ENCODE results near the gene ARHGAP42.

Gene ARHGAP42

DNA sequence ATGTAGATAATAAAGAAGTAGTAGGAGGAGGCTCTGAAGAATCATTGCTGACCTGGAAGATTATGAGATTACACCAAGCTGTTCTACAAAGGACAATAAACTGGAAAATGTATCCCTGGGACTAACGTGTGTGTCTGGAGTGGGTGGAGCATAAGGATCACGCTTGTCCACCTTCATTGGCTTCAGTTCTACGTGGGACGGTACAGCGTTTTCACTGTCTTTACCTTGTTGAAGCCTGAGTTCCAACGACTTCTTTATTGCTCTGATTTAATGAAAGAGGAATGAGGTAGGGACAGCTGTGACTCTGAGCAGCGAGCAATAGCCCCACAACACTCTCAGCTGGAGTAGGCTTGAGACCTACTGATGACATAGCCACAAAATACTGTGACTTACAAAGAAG lies 87.0 kb downstream of the ARHGAP42 start:
- no peak for TF ChIP-seq POLR2A (IDR thresholded peaks at IDR 0.05; ENCODE audit: low read depth, low read length)
- TF ChIP-seq TAF1 (IDR thresholded peaks at IDR 0.05; ENCODE audit: borderline replicate concordance, low read depth, low read length): no peak
- no peak for TF ChIP-seq POLR2AphosphoS5 (IDR thresholded peaks at IDR 0.05; ENCODE audit: low read depth, low read length)
- no peak for FAIRE-seq
- no peak for DNase-seq (ENCODE audit: insufficient read length)

DNA sequence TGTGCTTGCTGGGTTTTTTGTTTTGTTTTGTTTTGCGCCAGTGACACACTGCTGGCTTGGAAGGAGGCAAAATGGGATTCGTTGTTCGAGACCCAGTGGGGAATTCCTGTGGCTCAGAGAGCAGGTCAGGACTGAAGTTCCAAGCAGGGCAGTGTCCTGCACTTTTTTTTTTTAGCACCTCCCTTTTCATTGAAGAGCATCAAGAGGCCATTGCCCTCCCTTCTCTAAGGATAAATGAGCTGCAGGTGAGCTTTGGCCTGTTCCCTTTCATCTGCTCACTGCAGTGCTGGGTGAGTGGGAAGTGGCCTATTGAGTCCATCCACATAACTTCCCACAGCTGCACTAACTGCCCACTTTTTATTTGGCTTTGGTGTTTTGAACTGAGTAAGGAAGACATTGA lies 87.8 kb downstream of the ARHGAP42 start:
- FAIRE-seq (no peak), DNase-seq (ENCODE audit: insufficient read length) (no peak)
- TF ChIP-seq TAF1 (IDR thresholded peaks at IDR 0.05; ENCODE audit: borderline replicate concordance, low read depth, low read length) (no peak), POLR2A (IDR thresholded peaks at IDR 0.05; ENCODE audit: low read depth, low read length) (no peak), POLR2AphosphoS5 (IDR thresholded peaks at IDR 0.05; ENCODE audit: low read depth, low read length) (no peak)

DNA sequence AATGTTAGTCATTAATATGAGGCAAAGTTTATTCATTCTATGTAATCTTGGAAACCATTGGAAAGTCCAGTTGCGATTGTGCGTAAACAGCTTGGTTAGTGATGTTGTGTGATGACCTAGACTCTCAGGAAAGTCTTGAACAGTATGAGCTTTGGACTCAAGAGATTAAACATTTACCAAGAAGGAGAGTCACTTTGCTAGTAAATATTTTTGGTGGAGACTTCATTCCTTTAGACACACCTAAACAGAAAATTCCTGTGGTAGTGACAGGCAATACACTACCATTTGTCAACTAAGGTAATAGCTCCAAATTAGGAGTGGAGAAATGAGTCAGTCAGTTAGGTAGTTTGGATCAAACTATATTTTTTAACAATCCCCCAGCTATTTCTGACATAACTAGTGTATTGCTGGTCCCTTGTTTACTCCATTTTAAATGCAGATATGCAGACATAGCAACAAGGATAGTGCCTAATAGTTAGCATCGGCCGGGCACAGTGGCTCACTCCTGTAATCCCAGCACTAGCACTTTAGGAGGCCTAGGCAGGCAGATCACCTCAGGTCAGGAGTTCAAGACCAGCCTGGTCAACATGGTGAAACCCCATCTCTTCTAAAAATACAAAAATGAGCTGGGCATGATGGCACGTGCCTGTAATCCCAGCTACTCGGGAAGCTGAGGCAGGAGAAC lies 89.3 kb downstream of the ARHGAP42 start:
- FAIRE-seq (no peak), DNase-seq (ENCODE audit: insufficient read length) (no peak)
- TF ChIP-seq POLR2A (IDR thresholded peaks at IDR 0.05; ENCODE audit: low read depth, low read length) (no peak), TAF1 (IDR thresholded peaks at IDR 0.05; ENCODE audit: borderline replicate concordance, low read depth, low read length) (no peak), POLR2AphosphoS5 (IDR thresholded peaks at IDR 0.05; ENCODE audit: low read depth, low read length) (no peak)

DNA sequence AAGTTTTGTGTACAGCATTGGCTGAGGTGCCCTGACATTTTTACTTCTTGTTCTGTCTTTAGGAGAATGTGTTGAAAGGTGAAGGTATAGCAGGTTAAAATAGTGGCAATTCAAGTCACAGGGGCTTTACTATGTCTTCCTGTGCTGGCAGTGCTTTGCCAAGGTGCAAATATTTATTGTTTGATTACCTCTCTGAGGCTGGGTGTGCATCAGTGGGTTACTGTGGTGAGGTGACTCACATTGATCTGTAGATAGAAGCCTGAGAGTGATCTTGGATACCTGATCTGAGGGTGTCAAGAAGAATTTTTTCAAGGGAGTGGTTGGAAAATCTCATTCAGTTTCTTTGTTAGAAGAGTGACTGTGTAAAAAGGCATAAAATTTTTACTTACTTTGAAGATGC lies 90.0 kb downstream of the ARHGAP42 start:
- TF ChIP-seq POLR2A (IDR thresholded peaks at IDR 0.05; ENCODE audit: low read depth, low read length) (no peak), POLR2AphosphoS5 (IDR thresholded peaks at IDR 0.05; ENCODE audit: low read depth, low read length) (no peak), TAF1 (IDR thresholded peaks at IDR 0.05; ENCODE audit: borderline replicate concordance, low read depth, low read length) (no peak)
- FAIRE-seq (no peak), DNase-seq (ENCODE audit: insufficient read length) (no peak)

DNA sequence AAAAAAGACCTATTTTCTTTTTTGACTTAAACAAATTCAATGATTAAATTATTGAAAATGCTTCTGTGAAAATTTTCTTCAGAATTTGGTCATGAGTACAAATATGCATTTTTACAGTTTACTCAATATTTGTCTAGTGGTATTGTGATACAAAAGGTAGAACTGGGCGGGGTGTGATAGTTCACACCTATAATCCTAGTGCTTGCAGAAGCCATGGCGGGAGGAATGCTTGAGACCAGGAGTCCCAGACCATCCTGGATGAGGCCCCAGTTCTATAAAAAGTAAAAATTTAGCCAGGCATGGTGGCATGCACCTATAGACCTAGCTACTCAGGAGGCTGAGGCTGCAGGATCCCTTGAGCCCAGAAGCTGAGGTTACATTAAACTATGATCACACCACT lies 90.6 kb downstream of the ARHGAP42 start:
- DNase-seq (ENCODE audit: insufficient read length): no peak
- no peak for TF ChIP-seq POLR2A (IDR thresholded peaks at IDR 0.05; ENCODE audit: low read depth, low read length)
- no peak for TF ChIP-seq TAF1 (IDR thresholded peaks at IDR 0.05; ENCODE audit: borderline replicate concordance, low read depth, low read length)
- TF ChIP-seq POLR2AphosphoS5 (IDR thresholded peaks at IDR 0.05; ENCODE audit: low read depth, low read length): no peak
- FAIRE-seq: no peak

DNA sequence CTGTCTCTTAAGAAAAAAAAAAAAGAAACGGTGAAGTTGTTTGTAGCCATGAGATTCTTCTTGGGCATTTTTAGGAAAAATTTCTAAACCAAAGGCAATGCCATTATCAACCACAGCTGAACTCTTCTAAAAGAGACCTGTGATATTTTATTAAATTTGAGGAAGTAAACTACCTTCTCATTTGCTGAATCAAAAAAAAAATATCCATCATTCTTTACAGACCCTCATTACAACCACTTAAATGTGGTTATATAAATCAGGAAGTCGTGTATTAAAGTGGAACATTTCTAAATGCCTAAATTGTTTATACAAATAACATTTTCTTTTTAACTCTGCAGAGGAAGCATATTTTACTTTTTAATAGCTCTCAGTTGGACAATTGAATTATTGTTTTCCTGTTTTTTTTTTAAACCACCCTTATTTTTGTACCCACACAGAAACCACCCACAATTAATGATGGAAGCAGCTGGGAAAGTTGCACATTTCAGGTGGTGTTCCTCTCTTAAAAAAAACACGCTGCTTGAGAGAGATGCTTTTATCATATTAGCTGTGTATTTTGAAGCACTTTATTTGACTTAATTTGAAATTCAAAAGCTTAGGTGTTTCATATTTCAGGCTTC lies 91.2 kb downstream of the ARHGAP42 start:
- DNase-seq (ENCODE audit: insufficient read length) (no peak), FAIRE-seq (no peak)
- TF ChIP-seq POLR2A (IDR thresholded peaks at IDR 0.05; ENCODE audit: low read depth, low read length) (no peak), POLR2AphosphoS5 (IDR thresholded peaks at IDR 0.05; ENCODE audit: low read depth, low read length) (no peak), TAF1 (IDR thresholded peaks at IDR 0.05; ENCODE audit: borderline replicate concordance, low read depth, low read length) (no peak)

DNA sequence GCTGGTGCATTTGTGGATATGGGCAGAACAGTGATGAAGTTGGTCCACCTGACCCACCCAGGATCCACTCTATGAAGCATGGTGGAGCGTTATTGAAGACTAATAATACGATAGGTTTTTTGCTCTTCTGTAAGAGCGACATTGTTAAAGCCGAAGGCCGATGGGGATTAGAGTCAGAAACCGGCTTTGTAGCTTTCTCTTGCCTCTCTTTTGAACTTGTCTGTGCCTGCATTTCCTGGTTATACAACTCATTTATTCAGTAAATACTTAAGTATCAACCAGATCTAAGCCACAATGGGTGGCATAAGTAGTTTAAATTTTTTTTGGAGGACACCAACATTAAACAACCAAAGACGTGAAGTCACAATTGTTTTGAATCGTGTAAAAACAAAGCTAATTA lies 93.4 kb downstream of the ARHGAP42 start:
- FAIRE-seq (no peak), DNase-seq (ENCODE audit: insufficient read length) (no peak)
- no peak for TF ChIP-seq POLR2AphosphoS5 (IDR thresholded peaks at IDR 0.05; ENCODE audit: low read depth, low read length)
- TF ChIP-seq POLR2A (IDR thresholded peaks at IDR 0.05; ENCODE audit: low read depth, low read length): no peak
- TF ChIP-seq TAF1 (IDR thresholded peaks at IDR 0.05; ENCODE audit: borderline replicate concordance, low read depth, low read length): no peak

DNA sequence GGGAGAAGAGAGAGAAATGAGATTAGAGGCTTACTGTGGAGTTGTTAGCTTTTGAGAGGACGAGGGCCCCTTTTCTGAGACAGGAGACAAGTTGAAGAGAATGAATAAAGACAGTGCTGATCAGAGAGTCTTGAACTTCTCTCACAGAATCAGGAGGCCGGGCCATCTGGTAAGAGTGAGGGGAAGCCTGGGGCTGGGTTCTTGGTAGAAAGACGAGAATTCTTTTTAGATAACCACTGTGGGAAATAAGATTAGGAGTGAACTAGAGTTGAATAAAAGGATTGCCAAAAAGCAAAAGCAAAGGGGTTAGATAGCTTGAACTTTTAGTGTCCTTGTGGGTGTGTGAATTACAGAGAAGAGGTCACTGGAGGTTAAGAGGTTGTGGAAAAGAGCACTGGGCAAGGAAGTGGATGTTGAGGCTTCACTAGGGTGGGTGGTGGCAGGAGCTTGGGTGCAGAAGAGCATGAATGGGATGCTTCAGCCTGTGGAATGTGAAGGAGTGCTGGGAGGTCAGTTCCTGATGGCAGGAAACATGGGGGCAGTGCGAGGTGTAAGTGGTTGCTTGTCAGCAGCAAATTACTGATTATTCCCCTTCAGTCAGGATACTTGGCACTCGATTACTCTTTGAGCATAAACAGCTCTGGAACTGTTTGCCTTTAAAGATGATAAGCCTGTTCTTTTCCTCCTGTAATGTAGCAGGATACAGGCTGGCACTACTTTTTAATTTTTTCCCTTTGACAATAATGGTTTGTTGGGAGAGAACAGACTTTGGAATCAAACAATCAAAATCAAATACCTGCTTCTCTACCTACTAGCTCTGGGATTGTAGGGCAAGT lies 98.3 kb downstream of the ARHGAP42 start:
- FAIRE-seq: no peak
- TF ChIP-seq POLR2A (IDR thresholded peaks at IDR 0.05; ENCODE audit: low read depth, low read length) (no peak), TAF1 (IDR thresholded peaks at IDR 0.05; ENCODE audit: borderline replicate concordance, low read depth, low read length) (no peak), POLR2AphosphoS5 (IDR thresholded peaks at IDR 0.05; ENCODE audit: low read depth, low read length) (no peak)
- no peak for DNase-seq (ENCODE audit: insufficient read length)

DNA sequence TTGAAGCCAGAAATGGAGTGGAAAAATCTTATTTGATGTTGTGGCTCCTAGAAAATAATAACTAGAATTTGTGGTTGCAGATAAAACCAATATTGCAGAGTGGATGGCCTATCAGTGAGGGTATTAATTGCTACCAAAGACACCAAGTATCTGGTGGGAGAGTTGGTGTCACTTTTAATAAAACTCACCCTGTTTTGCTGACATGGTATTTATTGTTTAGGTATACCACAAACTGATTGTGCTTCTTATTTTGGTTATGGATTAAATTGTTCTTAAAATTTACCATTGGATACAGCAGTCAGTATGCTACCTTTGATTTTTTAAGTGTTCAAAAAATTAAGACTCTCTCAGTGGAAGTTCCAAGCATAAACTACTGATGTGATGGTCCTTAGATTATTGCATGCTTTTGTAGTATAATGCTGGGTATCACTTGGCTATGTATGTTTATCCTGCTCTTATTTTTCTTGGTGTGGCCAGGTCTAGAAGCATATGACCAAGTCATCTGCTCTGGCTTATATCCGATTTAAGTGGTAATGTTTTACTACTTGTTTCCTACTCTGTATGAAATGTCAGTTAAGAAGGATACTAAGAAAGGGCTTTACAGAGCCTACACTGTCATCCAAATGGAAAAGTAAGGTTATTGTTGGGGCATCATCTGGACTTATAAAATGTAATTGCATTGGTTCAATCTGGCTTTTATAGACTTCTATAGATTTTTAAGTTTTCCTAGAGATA lies 101.6 kb downstream of the ARHGAP42 start:
- TF ChIP-seq TAF1 (IDR thresholded peaks at IDR 0.05; ENCODE audit: borderline replicate concordance, low read depth, low read length) (no peak), POLR2A (IDR thresholded peaks at IDR 0.05; ENCODE audit: low read depth, low read length) (no peak), POLR2AphosphoS5 (IDR thresholded peaks at IDR 0.05; ENCODE audit: low read depth, low read length) (no peak)
- FAIRE-seq (no peak), DNase-seq (ENCODE audit: insufficient read length) (no peak)

DNA sequence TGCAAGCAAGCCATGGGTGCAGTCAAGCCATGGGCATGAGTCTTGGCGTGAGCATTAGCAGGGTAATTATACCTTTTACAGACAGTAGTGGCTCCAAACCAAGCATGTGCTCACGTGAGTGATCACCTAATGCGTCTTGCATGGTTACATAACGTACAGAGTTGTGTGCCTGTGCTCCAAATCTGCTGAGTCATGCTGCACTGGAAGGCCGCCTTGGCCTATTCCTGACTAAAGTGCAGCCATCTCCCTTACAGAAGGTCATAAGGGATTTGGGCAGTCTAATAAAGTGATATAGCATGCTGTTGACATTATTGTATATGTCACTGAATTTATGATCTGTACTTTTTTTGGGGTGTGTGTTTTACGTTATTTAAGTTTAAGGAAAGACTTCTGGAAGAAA lies 102.4 kb downstream of the ARHGAP42 start:
- no peak for DNase-seq (ENCODE audit: insufficient read length)
- TF ChIP-seq TAF1 (IDR thresholded peaks at IDR 0.05; ENCODE audit: borderline replicate concordance, low read depth, low read length) (no peak), POLR2A (IDR thresholded peaks at IDR 0.05; ENCODE audit: low read depth, low read length) (no peak), POLR2AphosphoS5 (IDR thresholded peaks at IDR 0.05; ENCODE audit: low read depth, low read length) (no peak)
- FAIRE-seq: peak; percentile 33

DNA sequence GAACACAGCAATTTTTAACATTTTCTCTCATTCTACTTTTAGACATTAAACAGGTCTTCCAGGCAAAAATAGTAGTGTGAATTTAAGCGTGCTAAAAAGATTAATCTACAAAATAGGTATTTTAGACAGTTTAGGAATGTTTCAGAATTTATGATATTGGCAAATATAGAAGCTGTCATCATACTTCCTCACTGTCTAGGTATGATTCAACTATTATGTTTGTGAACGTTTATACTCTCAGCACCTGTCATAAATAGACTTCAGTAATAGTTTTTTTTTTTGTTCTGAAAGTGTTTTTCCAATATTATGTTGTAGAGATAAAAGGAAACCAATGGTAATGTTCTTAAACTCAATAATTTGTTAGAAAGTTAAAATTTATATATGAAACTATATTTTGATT lies 103.0 kb downstream of the ARHGAP42 start:
- FAIRE-seq (no peak), DNase-seq (ENCODE audit: insufficient read length) (no peak)
- TF ChIP-seq TAF1 (IDR thresholded peaks at IDR 0.05; ENCODE audit: borderline replicate concordance, low read depth, low read length): no peak
- TF ChIP-seq POLR2AphosphoS5 (IDR thresholded peaks at IDR 0.05; ENCODE audit: low read depth, low read length): no peak
- TF ChIP-seq POLR2A (IDR thresholded peaks at IDR 0.05; ENCODE audit: low read depth, low read length): no peak

Measured in GM12892 (cell line).